H9 (cell line): ENCODE data around the gene ZNF362. TPM values are rescaled to one million over a fixed set of nuclear protein-coding genes. Genes with fewer than 3 reads are reported as not detected.

Experiments
- DNase-seq: peaks from one replicate; pipeline ENCODE4 v3.0.0-alpha.2; 2017
- H2AFZ ChIP-seq: one replicate; pipeline ENCODE4 v1.6.1; 2013; ENCODE audit warnings: mild to moderate bottlenecking, low read length, control low read depth, moderate library complexity
- H2AK5ac ChIP-seq: 2 replicates; pipeline ENCODE4 v1.6.1; 2013; ENCODE audit warnings: low read length, control low read depth, mixed read lengths; ENCODE audit not compliant: insufficient read length
- H2BK120ac ChIP-seq: one replicate; pipeline ENCODE4 v1.6.1; 2013; ENCODE audit warnings: low read depth, mild to moderate bottlenecking, low read length, control low read depth, inconsistent platforms; ENCODE audit not compliant: poor library complexity, severe bottlenecking
- H2BK12ac ChIP-seq: 2 replicates; pipeline ENCODE4 v1.6.1; 2013; ENCODE audit warnings: low read length, control low read depth, mixed read lengths, low read depth; ENCODE audit not compliant: insufficient read length
- H2BK15ac ChIP-seq: 2 replicates; pipeline ENCODE4 v1.6.1; 2013; ENCODE audit warnings: low read depth, low read length, control low read depth
- H2BK20ac ChIP-seq: one replicate; pipeline ENCODE4 v1.6.1; 2013; ENCODE audit warnings: low read depth, mild to moderate bottlenecking, low read length, control low read depth, inconsistent platforms; ENCODE audit not compliant: poor library complexity, severe bottlenecking
- H2BK5ac ChIP-seq: 2 replicates; pipeline ENCODE4 v1.6.1; 2013; ENCODE audit warnings: low read length, control low read depth, mixed read lengths; ENCODE audit not compliant: insufficient read length
- H3K14ac ChIP-seq: 2 replicates; pipeline ENCODE4 v1.6.1; 2013; ENCODE audit warnings: low read length, control low read depth; ENCODE audit not compliant: insufficient read depth
- H3K18ac ChIP-seq: 2 replicates; pipeline ENCODE4 v1.6.1; 2013; ENCODE audit warnings: low read depth, mild to moderate bottlenecking, mixed read lengths, low read length, control low read depth; ENCODE audit not compliant: insufficient read length
- H3K23ac ChIP-seq: 2 replicates; pipeline ENCODE4 v1.6.1; 2013; ENCODE audit warnings: low read length, control low read depth, mixed read lengths, low read depth; ENCODE audit not compliant: insufficient read length
- H3K23me2 ChIP-seq: 2 replicates; pipeline ENCODE4 v1.6.1; 2013; ENCODE audit warnings: low read depth, mild to moderate bottlenecking, mixed read lengths, low read length, control low read depth; ENCODE audit not compliant: insufficient read length, poor library complexity, severe bottlenecking
- H3K27ac ChIP-seq: 2 replicates; pipeline ENCODE4 v1.5.1; 2013; ENCODE audit warnings: low read length, control low read depth, mixed read lengths, low read depth; ENCODE audit not compliant: insufficient read length
- H3K27me3 ChIP-seq: 2 replicates; pipeline ENCODE4 v1.6.1; 2013; ENCODE audit warnings: low read length, control low read depth, inconsistent platforms; ENCODE audit not compliant: insufficient read depth
- H3K4ac ChIP-seq: 2 replicates; pipeline ENCODE4 v1.6.1; 2013; ENCODE audit warnings: low read depth, mild to moderate bottlenecking, control low read depth, inconsistent platforms, low read length, moderate library complexity
- H3K4me1 ChIP-seq: 2 replicates; pipeline ENCODE4 v1.6.1; 2013; ENCODE audit warnings: low read length, control low read depth, inconsistent platforms; ENCODE audit not compliant: insufficient read depth
- H3K4me2 ChIP-seq: 2 replicates; pipeline ENCODE4 v1.6.1; 2013; ENCODE audit warnings: low read length, control low read depth, mixed read lengths; ENCODE audit not compliant: insufficient read length, insufficient read depth
- H3K56ac ChIP-seq: 2 replicates; pipeline ENCODE4 v1.6.1; 2013; ENCODE audit warnings: low read depth, mild to moderate bottlenecking, mixed read lengths, low read length, control low read depth; ENCODE audit not compliant: insufficient read length
- H3K79me1 ChIP-seq: 2 replicates; pipeline ENCODE4 v1.6.1; 2013; ENCODE audit warnings: low read depth, mild to moderate bottlenecking, moderate library complexity, low read length, control low read depth, inconsistent platforms; ENCODE audit not compliant: insufficient read depth, poor library complexity, severe bottlenecking
- H3K79me2 ChIP-seq: 2 replicates; pipeline ENCODE4 v1.6.1; 2013; ENCODE audit warnings: low read length, control low read depth, inconsistent platforms; ENCODE audit not compliant: insufficient read depth
- H3K9ac ChIP-seq: 2 replicates; pipeline ENCODE4 v1.6.1; 2013; ENCODE audit warnings: low read length, control low read depth, mixed read lengths; ENCODE audit not compliant: insufficient read length; ENCODE audit errors: extremely low read depth
- H3K9me3 ChIP-seq: one replicate; pipeline ENCODE4 v1.6.1; 2013; ENCODE audit warnings: low read depth, low read length, inconsistent platforms; ENCODE audit not compliant: control insufficient read depth
- H3T11ph ChIP-seq: one replicate; pipeline ENCODE4 v1.6.1; 2013; ENCODE audit warnings: mild to moderate bottlenecking, low read length, control low read depth, inconsistent platforms
- H4K20me1 ChIP-seq: one replicate; pipeline ENCODE4 v1.6.1; 2013; ENCODE audit not compliant: control insufficient read depth, insufficient read length, insufficient read depth
- H4K5ac ChIP-seq: 2 replicates; pipeline ENCODE4 v1.6.1; 2013; ENCODE audit warnings: low read depth, mild to moderate bottlenecking, mixed read lengths, low read length, control low read depth; ENCODE audit not compliant: insufficient read length
- H4K8ac ChIP-seq: replicated peaks from 2 replicates; pipeline ENCODE4 v1.6.1; 2013; ENCODE audit warnings: low read length, control low read depth, mixed read lengths, low read depth; ENCODE audit not compliant: insufficient read length
- H4K91ac ChIP-seq: 2 replicates; pipeline ENCODE4 v1.6.1; 2013; ENCODE audit warnings: low read depth, mild to moderate bottlenecking, moderate library complexity, mixed read lengths, low read length, control low read depth; ENCODE audit not compliant: insufficient read length
- H3K27ac Mint-ChIP-seq, 3 experiments: 2 replicates in 2 of 3; 3 replicates in 1 of 3; pipeline ENCODE4 v1.8.0; 2020 to 2021; ENCODE audit warnings: mixed read lengths in 3 of 3, mild to moderate bottlenecking in 1 of 3, moderate library complexity in 1 of 3
- H3K27me3 Mint-ChIP-seq: 2 replicates; pipeline ENCODE4 v1.8.0; 2021; ENCODE audit warnings: low read depth, mild to moderate bottlenecking, moderate library complexity, mixed read lengths
- H3K36me3 Mint-ChIP-seq, 3 experiments: 2 replicates in 2 of 3; 3 replicates in 1 of 3; pipeline ENCODE4 v1.8.0; 2020 to 2021; ENCODE audit warnings: low read depth in 3 of 3, mixed read lengths in 3 of 3; ENCODE audit not compliant: insufficient read depth in 1 of 3
- H3K4me1 Mint-ChIP-seq, 2 experiments: 2 replicates each; pipeline ENCODE4 v1.8.0; 2020; ENCODE audit warnings: mixed read lengths in 2 of 2
- H3K4me3 Mint-ChIP-seq, 2 experiments: 2 replicates in 1 of 2; 3 replicates in 1 of 2; pipeline ENCODE4 v1.8.0; 2020 to 2021; ENCODE audit warnings: mild to moderate bottlenecking in 2 of 2, mixed read lengths in 2 of 2, moderate library complexity in 1 of 2
- H3K9me3 Mint-ChIP-seq, 2 experiments: 2 replicates in 1 of 2; 3 replicates in 1 of 2; pipeline ENCODE4 v1.8.0; 2020; ENCODE audit warnings: mild to moderate bottlenecking in 2 of 2, mixed read lengths in 2 of 2, moderate library complexity in 1 of 2
- WGBS: extraction: QIAGEN DNeasy Blood & Tissue Kit; methylation state at CpG from one replicate; pipeline ENCODE4 v1.1.7; 2013; ENCODE audit warnings: missing lambda C conversion rate, low lambda C conversion rate, mixed read lengths; ENCODE audit not compliant: insufficient read length; ENCODE audit errors: extremely low coverage; 5-methylcytosine and 5-hydroxymethylcytosine counted together
- total RNA-seq: library from RNA; stranded (reverse); gene quantifications from 2 replicates; pipeline ENCODE4 v1.2.1, GENCODE V29; 2021
- TF ChIP-seq, protein P1 (sequence below): fragments of 200-600 bp; sonication (generic); conservative IDR thresholded peaks from 3 replicates; pipeline ENCODE4 v1.8.0; 2021; ENCODE audit warnings: antibody characterized with exemption, mild to moderate bottlenecking

The ZNF362 gene
- total RNA-seq, 1 experiment from 2014 or later = 18.7 TPM

- Histone ChIP-seq H2BK120ac (no peak overlapping the region), H3K79me1 (no peaks in the 10 kb centered on the region), H3K56ac (no peak overlapping the region), H3K23ac (no peak overlapping the region), H3K9me3 (no peaks in the 10 kb centered on the region), H3K14ac (no peak overlapping the region), H4K8ac (no peak overlapping the region), H4K20me1 (no peaks in the 10 kb centered on the region), H3K79me2 (no peaks in the 10 kb centered on the region), H2BK5ac (no peak overlapping the region), H3K27me3 (no peaks in the 10 kb centered on the region), H2BK20ac (no peak overlapping the region), H3K23me2 (no peaks in the 10 kb centered on the region), H3K27ac (no peak overlapping the region), H2BK12ac (no peak overlapping the region), H3T11ph (no peak overlapping the region), H3K18ac (no peak overlapping the region), H4K5ac (no peak overlapping the region), H3K4ac (no peak overlapping the region), H2AK5ac (no peak overlapping the region), H3K4me1 (peaks cover 2% of the 10 kb centered on the region; the same call in 1 of the 2 replicates), H3K4me2 (no peak overlapping the region), H2BK15ac (no peak overlapping the region), H2AFZ (no peak overlapping the region), H4K91ac (no peak overlapping the region), H3K9ac (no peak overlapping the region)
- peaks cover 0 to 2% of the 10 kb centered on the region in 2 experiments; a peak in 2 of 5 replicates for H3K9me3 Mint-ChIP-seq
- H3K4me1 Mint-ChIP-seq = peaks cover 14 to 16% of the 10 kb centered on the region in 2 experiments
- TF ChIP-seq, protein P1, sequence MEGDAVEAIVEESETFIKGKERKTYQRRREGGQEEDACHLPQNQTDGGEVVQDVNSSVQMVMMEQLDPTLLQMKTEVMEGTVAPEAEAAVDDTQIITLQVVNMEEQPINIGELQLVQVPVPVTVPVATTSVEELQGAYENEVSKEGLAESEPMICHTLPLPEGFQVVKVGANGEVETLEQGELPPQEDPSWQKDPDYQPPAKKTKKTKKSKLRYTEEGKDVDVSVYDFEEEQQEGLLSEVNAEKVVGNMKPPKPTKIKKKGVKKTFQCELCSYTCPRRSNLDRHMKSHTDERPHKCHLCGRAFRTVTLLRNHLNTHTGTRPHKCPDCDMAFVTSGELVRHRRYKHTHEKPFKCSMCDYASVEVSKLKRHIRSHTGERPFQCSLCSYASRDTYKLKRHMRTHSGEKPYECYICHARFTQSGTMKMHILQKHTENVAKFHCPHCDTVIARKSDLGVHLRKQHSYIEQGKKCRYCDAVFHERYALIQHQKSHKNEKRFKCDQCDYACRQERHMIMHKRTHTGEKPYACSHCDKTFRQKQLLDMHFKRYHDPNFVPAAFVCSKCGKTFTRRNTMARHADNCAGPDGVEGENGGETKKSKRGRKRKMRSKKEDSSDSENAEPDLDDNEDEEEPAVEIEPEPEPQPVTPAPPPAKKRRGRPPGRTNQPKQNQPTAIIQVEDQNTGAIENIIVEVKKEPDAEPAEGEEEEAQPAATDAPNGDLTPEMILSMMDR = no peak
- DNase-seq = no peak
- H3K27me3 Mint-ChIP-seq = peaks cover 3% of the 10 kb centered on the region
- no peak overlapping the region for H3K4me3 Mint-ChIP-seq
- no peak overlapping the region for H3K27ac Mint-ChIP-seq
- peaks cover 0 to 3% (median 2%) of the 10 kb centered on the region in 3 experiments; a peak in 1 of 7 replicates for H3K36me3 Mint-ChIP-seq
- WGBS = no CpG with 5 or more reads among the region's 4 CpGs
Measured at GRCh38 chr1:33234131-33234530, 22.2 kb upstream of the ZNF362 start.
